T-helper 2 cell treated with Interferon-gamma antibody and Interleukin-4, amounts not matched to agents 100 ng/mL and 5 ng/mL, for 36 hours (primary cell): Measurements from ENCODE around the gene NPBWR2. TPM values are rescaled to one million over a fixed set of nuclear protein-coding genes. Genes with fewer than 3 reads are reported as not detected.
"Not testable (repeated sequence)": the region's sequence is repeated elsewhere in the genome, so short reads cannot be mapped to it uniquely, and the experiment has no call there.

Experiments used
- intact Hi-C: fragments of 100-400 bp; cut with micrococcal nuclease; formaldehyde crosslinking; loops from one replicate; pipeline ENCODE4 v1.15.1; 2023
- total RNA-seq: library from RNA; stranded (reverse); gene quantifications from 2 replicates; pipeline ENCODE4 v1.2.3, GENCODE V29; 2022

NPBWR2 gene
- total RNA-seq, 1 donor from 2014 or later: not detected

- intact Hi-C loops: not testable (repeated sequence)
Observed at GRCh38 chr20:64088586-64088985, 18.8 kb downstream of the NPBWR2 start.

- intact Hi-C loops: not testable (repeated sequence)
Observed at GRCh38 chr20:64087226-64087825, 20.0 kb downstream of the NPBWR2 start.

- intact Hi-C loops: no loop called here
Observed at GRCh38 chr20:64086801-64087200, 20.6 kb downstream of the NPBWR2 start.

GRCh38 chr20:64084685-64085152 lies 22.6 kb downstream of the NPBWR2 start:
- intact Hi-C loops: no loop called here

GRCh38 chr20:64083804-64084684 lies 23.3 kb downstream of the NPBWR2 start, which contains the start of gene LKAAEAR1:
TSS of gene LKAAEAR1 (minus strand) at chr20:64084398. CDS start at chr20:64084219, 179 bp downstream.
- intact Hi-C loops: loop anchor here (2.0 kb wide), 1 partner anchor 37 kb away; no protein-coding TSS in a partner anchor

GRCh38 chr20:64083378-64083803 lies 24.0 kb downstream of the NPBWR2 start:
- intact Hi-C loops: loop anchor here (2.0 kb wide), 1 partner anchor 37 kb away; no protein-coding TSS in a partner anchor

- intact Hi-C loops: loop anchor here (2.0 kb wide), 1 partner anchor 38 kb away; no protein-coding TSS in a partner anchor
Observed at GRCh38 chr20:64082820-64083377, 24.5 kb downstream of the NPBWR2 start.

- intact Hi-C loops: loop anchor here (2.0 kb wide), 1 partner anchor 39 kb away; no protein-coding TSS in a partner anchor
Observed at GRCh38 chr20:64082126-64082731, 25.1 kb downstream of the NPBWR2 start.

- intact Hi-C loops: no loop called here
Observed at GRCh38 chr20:64081624-64081964, 25.8 kb downstream of the NPBWR2 start.

GRCh38 chr20:64080813-64081623 lies 26.3 kb downstream of the NPBWR2 start:
- intact Hi-C loops: no loop called here

- intact Hi-C loops: no loop called here
Observed at GRCh38 chr20:64080013-64080812, 27.2 kb downstream of the NPBWR2 start, which contains the start of gene OPRL1. TSS of gene OPRL1 (plus strand) at chr20:64080082. CDS start at chr20:64092721, 12,639 bp downstream.

GRCh38 chr20:64079273-64080012 lies 27.9 kb downstream of the NPBWR2 start, which contains the start of gene RGS19:
TSS of gene RGS19 (minus strand) at chr20:64079518. CDS start at chr20:64076886, 2,632 bp downstream.
- intact Hi-C loops: loop anchor here (1.0 to 5.0 kb wide), 2 partner anchors 16 to 42 kb away; partner anchors contain the start of genes C20orf204 and TCEA2

- intact Hi-C loops: loop anchor here (1.0 to 5.0 kb wide), 2 partner anchors 16 to 42 kb away; partner anchors contain the start of genes C20orf204 and TCEA2
Observed at GRCh38 chr20:64078934-64079272, 28.5 kb downstream of the NPBWR2 start.

- intact Hi-C loops: loop anchor here (1.0 to 5.0 kb wide), 2 partner anchors 12 to 41 kb away; partner anchors contain the start of gene C20orf204
Observed at GRCh38 chr20:64077876-64078551, 29.4 kb downstream of the NPBWR2 start.

- intact Hi-C loops: loop anchor here (1.0 to 5.0 kb wide), 2 partner anchors 11 to 40 kb away; partner anchors contain the start of gene C20orf204
Observed at GRCh38 chr20:64077541-64077875, 29.9 kb downstream of the NPBWR2 start.

GRCh38 chr20:64077094-64077493 lies 30.3 kb downstream of the NPBWR2 start:
- intact Hi-C loops: loop anchor here (1.0 to 5.0 kb wide), 2 partner anchors 11 to 40 kb away; partner anchors contain the start of gene C20orf204

- intact Hi-C loops: loop anchor here (5.0 kb wide), 1 partner anchor 39 kb away; the partner anchor contains the start of gene C20orf204
Observed at GRCh38 chr20:64076061-64076997, 31.0 kb downstream of the NPBWR2 start.
